ENCODE measurements around the gene PCGF1. TPM values are rescaled to one million over a fixed set of nuclear protein-coding genes. Genes with fewer than 3 reads are reported as not detected.

The PCGF1 gene
- total and polyA plus RNA-seq, 9 of the 15 experiments (the other 6 are each of a cell fraction or from before 2014, with no cell fraction given): 20.3 to 45.7 (median 29.3) TPM

- TF ChIP-seq NR2C2 (CRISPR knock-in tag; IDR thresholded peaks at IDR 0.05) (no peak), NR2C2 (tag; IDR thresholded peaks at IDR 0.05) (peak; percentile 58; the same call in 1 of the 2 replicates), FOXM1 (IDR thresholded peaks at IDR 0.05; ENCODE audit: low read depth) (peak; percentile 81), FOXM1 (CRISPR knock-in tag; IDR thresholded peaks at IDR 0.05; ENCODE audit: low read depth) (no peak), THRAP3 (IDR thresholded peaks at IDR 0.05; ENCODE audit: borderline replicate concordance) (no peak), RCOR1 (IDR thresholded peaks at IDR 0.05; ENCODE audit: borderline replicate concordance in 1 of 2, low read depth in 2 of 2, low read length in 2 of 2) (peak in 1 of 2 experiments; percentile 38; a peak in 1 of 4 replicates), ASH1L (IDR thresholded peaks at IDR 0.05; ENCODE audit: borderline replicate concordance, low read depth, partially characterized antibody) (peak; percentile 96), ZNF324 (CRISPR knock-in tag; IDR thresholded peaks at IDR 0.05) (no peak), RFX1 (IDR thresholded peaks at IDR 0.05) (peak; percentile 81), HOMEZ (CRISPR knock-in tag; IDR thresholded peaks at IDR 0.05) (no peak), ELF4 (CRISPR knock-in tag; IDR thresholded peaks at IDR 0.05) (0 out of 2 replicates have a peak, but pooled peaks have one; percentile 44), MTA3 (IDR thresholded peaks at IDR 0.05; ENCODE audit: borderline replicate concordance) (peak; percentile 45; the same call in 1 of the 2 replicates), POLR2A (conservative IDR thresholded peaks at IDR 0.05) (peak; percentile 66), ZBTB8A (IDR thresholded peaks at IDR 0.05; ENCODE audit: partially characterized antibody) (no peak), BACH1 (tag; IDR thresholded peaks at IDR 0.05) (peak; percentile 35; the same call in 1 of the 2 replicates), THAP7 (CRISPR knock-in tag; IDR thresholded peaks at IDR 0.05) (no peak), ZFX (CRISPR knock-in tag; IDR thresholded peaks at IDR 0.05) (no peak), CREM (IDR thresholded peaks at IDR 0.05; ENCODE audit: low read depth) (peak; percentile 46; the same call in 1 of the 2 replicates), ARHGAP35 (IDR thresholded peaks at IDR 0.05; ENCODE audit: partially characterized antibody) (no peak), SNAPC5 (CRISPR knock-in tag; IDR thresholded peaks at IDR 0.05) (no peak), POLR2G (IDR thresholded peaks at IDR 0.05; ENCODE audit: low read depth, low read length) (peak; percentile 72), NFYB (IDR thresholded peaks at IDR 0.05; ENCODE audit: extremely low read depth, insufficient read length) (peak; percentile 72)
- TF ChIP-seq, protein P1, sequence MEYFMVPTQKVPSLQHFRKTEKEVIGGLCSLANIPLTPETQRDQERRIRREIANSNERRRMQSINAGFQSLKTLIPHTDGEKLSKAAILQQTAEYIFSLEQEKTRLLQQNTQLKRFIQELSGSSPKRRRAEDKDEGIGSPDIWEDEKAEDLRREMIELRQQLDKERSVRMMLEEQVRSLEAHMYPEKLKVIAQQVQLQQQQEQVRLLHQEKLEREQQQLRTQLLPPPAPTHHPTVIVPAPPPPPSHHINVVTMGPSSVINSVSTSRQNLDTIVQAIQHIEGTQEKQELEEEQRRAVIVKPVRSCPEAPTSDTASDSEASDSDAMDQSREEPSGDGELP (CRISPR knock-in tag; IDR thresholded peaks at IDR 0.05; ENCODE audit: borderline replicate concordance): peak; percentile 12; the same call in 1 of the 2 replicates
- TF ChIP-seq, protein P2, sequence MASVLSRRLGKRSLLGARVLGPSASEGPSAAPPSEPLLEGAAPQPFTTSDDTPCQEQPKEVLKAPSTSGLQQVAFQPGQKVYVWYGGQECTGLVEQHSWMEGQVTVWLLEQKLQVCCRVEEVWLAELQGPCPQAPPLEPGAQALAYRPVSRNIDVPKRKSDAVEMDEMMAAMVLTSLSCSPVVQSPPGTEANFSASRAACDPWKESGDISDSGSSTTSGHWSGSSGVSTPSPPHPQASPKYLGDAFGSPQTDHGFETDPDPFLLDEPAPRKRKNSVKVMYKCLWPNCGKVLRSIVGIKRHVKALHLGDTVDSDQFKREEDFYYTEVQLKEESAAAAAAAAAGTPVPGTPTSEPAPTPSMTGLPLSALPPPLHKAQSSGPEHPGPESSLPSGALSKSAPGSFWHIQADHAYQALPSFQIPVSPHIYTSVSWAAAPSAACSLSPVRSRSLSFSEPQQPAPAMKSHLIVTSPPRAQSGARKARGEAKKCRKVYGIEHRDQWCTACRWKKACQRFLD (CRISPR knock-in tag; IDR thresholded peaks at IDR 0.05): peak; percentile 77; the same call in 1 of the 2 replicates
These were observed 49.2 kb downstream of the PCGF1 start, which contains the start of gene WBP1 (continued) for GRCh38 chr2:74458132-74458937.

Measured in K562 (cell line).